Upper lobe of left lung (tissue), 6 donors: ENCODE results near the gene EIF1. TPM values are rescaled to one million over a fixed set of nuclear protein-coding genes. Genes with fewer than 3 reads are reported as not detected.

ENCODE experiments used
- ATAC-seq, 2 donors: fragments of 200-7000 bp; cut with Tn5 transposase; one replicate each; pipeline ENCODE4 v1.9.1; 2022; ENCODE audit warnings: mild to moderate bottlenecking in 2 of 2, moderate library complexity in 2 of 2; ENCODE audit not compliant: low FRiP score in 2 of 2
- DNase-seq, 2 donors: peaks; one replicate each; pipeline ENCODE4 v3.0.0-alpha.2; 2019 to 2020
- H3K27ac ChIP-seq, 4 donors: fragments of 200-600 bp; sonication (generic); one replicate each; pipeline ENCODE4 v1.5.1; 2016 to 2019
- H3K27me3 ChIP-seq, 4 donors: fragments of 200-600 bp; sonication (generic); one replicate each; pipeline ENCODE4 v1.5.1; 2017 to 2019
- H3K36me3 ChIP-seq, 4 donors: fragments of 200-600 bp; sonication (generic); one replicate each; pipeline ENCODE4 v1.5.1; 2016 to 2019
- H3K4me1 ChIP-seq, 4 donors: fragments of 200-600 bp; sonication (generic); one replicate each; pipeline ENCODE4 v1.5.1; 2018 to 2019
- H3K4me3 ChIP-seq, 4 donors: fragments of 200-600 bp; sonication (generic); one replicate each; pipeline ENCODE4 v1.5.1; 2017 to 2019; ENCODE audit warnings: mild to moderate bottlenecking in 2 of 4, moderate library complexity in 1 of 4
- H3K9me3 ChIP-seq, 4 donors: fragments of 200-600 bp; sonication (generic); one replicate each; pipeline ENCODE4 v1.5.1; 2018 to 2019
- EP300 ChIP-seq, 4 donors: sonication (generic); formaldehyde crosslinking; IDR thresholded peaks; one replicate each; pipeline ENCODE4 v1.5.1; 2017; ENCODE audit warnings: antibody characterized with exemption in 4 of 4, control low read depth in 2 of 4
- POLR2A ChIP-seq, 4 donors: fragments of 450-650 bp; IDR thresholded peaks; one replicate each; pipeline ENCODE4 v1.5.1; 2016 to 2017; ENCODE audit warnings: antibody characterized with exemption in 4 of 4, mild to moderate bottlenecking in 2 of 4
- POLR2AphosphoS5 ChIP-seq, 2 donors: sonication (generic); formaldehyde crosslinking; IDR thresholded peaks; one replicate each; pipeline ENCODE4 v1.5.1; 2017; ENCODE audit warnings: antibody characterized with exemption in 2 of 2
- WGBS, 2 donors: methylation state at CpG; one replicate each; pipeline ENCODE4 v1.1.5; 2017 to 2018; 5-methylcytosine and 5-hydroxymethylcytosine counted together
- total RNA-seq, 6 donors: library from RNA; depleted of rRNA in 4 of 6; stranded (reverse); fragments of >200 nt in 4 of 6; gene quantifications; one replicate each; pipeline versions ENCODE4 v1.1.0 to v1.2.1, GENCODE V29; 2016 to 2021
- TF ChIP-seq, protein P1 (sequence below), 6 experiments: fragments of 450-650 bp in 4 of 6; fragments of 200-600 bp in 2 of 6; sonication (generic) in 2 of 6; IDR thresholded peaks; one replicate each; pipeline ENCODE4 v1.5.1; 2016 to 2019; ENCODE audit warnings: antibody characterized with exemption in 6 of 6
- donor health status: DM: no; HTN: no; CAD: no; lungs with moderate emphysema.
- donor health status: DM: no; HTN: yes; CAD: no; lungs with severe emphysema.

The EIF1 gene
- total RNA-seq, 6 donors from 2014 or later = 109 to 998 (median 405) TPM

DNA sequence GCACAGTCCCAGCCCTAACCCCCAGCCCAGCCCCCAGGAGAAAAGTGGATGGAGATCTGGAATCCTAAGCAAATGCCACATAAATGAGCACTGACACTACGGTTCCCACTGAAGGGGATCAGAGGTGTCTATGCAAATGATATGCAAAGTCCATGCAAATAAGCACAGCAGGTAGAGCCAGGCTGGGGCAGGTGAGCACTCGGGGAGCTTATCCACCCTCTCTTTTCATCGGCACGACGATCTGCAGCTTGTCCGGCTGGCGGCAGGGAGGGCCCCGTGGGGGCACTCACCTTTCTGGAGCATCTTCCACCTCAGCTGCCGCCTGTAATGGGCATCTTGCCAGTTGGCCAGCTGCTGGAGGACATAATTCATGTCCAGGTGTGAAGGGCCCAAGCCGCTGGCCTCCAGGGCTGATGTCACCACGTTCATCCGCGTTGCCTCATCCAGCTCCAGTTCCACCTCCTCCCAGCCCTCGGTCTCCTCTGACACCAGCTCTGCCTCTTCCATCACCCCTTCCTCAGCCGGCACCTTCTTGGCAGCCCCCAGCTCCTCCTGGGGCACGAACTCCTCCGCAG, 35.9 kb downstream of the EIF1 start:
- no peaks in the 10 kb centered on the region for H3K9me3 ChIP-seq
- no peaks in the 10 kb centered on the region for H3K4me1 ChIP-seq
- H3K27ac ChIP-seq = no peak overlapping the region
- H3K27me3 ChIP-seq = no peaks in the 10 kb centered on the region
- H3K4me3 ChIP-seq = no peak overlapping the region
- TF ChIP-seq POLR2AphosphoS5 (IDR thresholded peaks at IDR 0.05) (no peak), POLR2A (IDR thresholded peaks at IDR 0.05) (no peak), EP300 (IDR thresholded peaks at IDR 0.05) (no peak)
- TF ChIP-seq, protein P1, sequence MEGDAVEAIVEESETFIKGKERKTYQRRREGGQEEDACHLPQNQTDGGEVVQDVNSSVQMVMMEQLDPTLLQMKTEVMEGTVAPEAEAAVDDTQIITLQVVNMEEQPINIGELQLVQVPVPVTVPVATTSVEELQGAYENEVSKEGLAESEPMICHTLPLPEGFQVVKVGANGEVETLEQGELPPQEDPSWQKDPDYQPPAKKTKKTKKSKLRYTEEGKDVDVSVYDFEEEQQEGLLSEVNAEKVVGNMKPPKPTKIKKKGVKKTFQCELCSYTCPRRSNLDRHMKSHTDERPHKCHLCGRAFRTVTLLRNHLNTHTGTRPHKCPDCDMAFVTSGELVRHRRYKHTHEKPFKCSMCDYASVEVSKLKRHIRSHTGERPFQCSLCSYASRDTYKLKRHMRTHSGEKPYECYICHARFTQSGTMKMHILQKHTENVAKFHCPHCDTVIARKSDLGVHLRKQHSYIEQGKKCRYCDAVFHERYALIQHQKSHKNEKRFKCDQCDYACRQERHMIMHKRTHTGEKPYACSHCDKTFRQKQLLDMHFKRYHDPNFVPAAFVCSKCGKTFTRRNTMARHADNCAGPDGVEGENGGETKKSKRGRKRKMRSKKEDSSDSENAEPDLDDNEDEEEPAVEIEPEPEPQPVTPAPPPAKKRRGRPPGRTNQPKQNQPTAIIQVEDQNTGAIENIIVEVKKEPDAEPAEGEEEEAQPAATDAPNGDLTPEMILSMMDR (IDR thresholded peaks at IDR 0.05) = no peak
- ATAC-seq = no peak
- 76 to 79% methylated on average over 15 to 16 of the region's 17 CpGs for WGBS, 2 donors
- no peaks in the 10 kb centered on the region for H3K36me3 ChIP-seq
- no peak for DNase-seq

DNA sequence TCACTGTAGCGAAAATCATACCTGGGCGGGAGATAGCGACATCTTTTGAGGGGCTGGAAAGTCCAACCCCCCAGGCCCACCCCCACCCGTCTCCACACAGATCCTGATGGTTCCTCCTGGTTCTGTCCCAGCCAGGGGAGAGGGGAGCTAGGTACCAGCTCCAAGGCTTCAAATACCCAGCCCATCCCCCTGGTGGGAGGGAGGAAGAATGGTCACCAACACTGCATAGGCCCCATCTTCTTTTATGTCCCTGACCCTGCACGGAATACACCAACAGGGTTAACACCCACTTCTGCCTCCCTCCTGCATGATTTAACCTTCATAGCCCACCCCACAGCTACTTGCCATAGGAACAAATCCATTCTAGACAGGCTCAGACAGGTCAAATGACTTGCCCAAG, 36.4 kb downstream of the EIF1 start:
- no peak for DNase-seq
- Histone ChIP-seq H3K9me3 (no peaks in the 10 kb centered on the region), H3K36me3 (no peaks in the 10 kb centered on the region), H3K4me1 (no peaks in the 10 kb centered on the region), H3K4me3 (no peak overlapping the region), H3K27me3 (no peaks in the 10 kb centered on the region), H3K27ac (no peak overlapping the region)
- WGBS, 2 donors = 81 to 89% methylated on average over 5 of the region's 5 CpGs
- no peak for ATAC-seq
- TF ChIP-seq, protein P1 (IDR thresholded peaks at IDR 0.05) = no peak
- TF ChIP-seq POLR2AphosphoS5 (IDR thresholded peaks at IDR 0.05) (no peak), EP300 (IDR thresholded peaks at IDR 0.05) (no peak), POLR2A (IDR thresholded peaks at IDR 0.05) (no peak)

DNA sequence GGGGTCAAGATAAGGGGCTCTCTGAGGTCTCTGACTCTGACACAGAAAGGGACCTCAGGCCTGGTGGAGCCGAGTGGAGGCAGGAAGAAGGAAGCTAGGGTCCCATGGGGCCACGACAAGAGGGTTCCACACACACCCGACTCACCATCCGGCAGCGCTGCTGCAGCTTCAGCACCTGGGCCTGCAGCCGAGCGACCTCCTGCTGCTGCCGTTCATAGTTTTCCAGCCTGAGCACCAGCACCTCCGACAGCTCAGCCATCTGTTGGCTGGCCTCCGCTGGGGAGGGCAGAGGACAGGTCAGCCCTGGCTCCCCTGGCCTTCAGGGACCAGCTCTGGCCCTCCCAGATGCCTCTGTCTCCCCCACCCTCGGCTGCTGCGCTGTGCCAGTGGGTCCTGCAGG, 39.4 kb downstream of the EIF1 start:
- TF ChIP-seq, protein P1 (IDR thresholded peaks at IDR 0.05) = no peak
- TF ChIP-seq POLR2A (IDR thresholded peaks at IDR 0.05) = no peak
- 74 to 92% methylated on average over 9 to 12 of the region's 12 CpGs for WGBS, 2 donors
- Histone ChIP-seq H3K4me1 (no peaks in the 10 kb centered on the region), H3K27ac (no peak overlapping the region), H3K27me3 (no peaks in the 10 kb centered on the region), H3K36me3 (no peaks in the 10 kb centered on the region), H3K9me3 (no peaks in the 10 kb centered on the region), H3K4me3 (no peak overlapping the region)
- DNase-seq (peak in 1 of 2 donors; percentile 68), ATAC-seq (no peak)

GRCh38 chr17:41730479-41730878, 41.8 kb downstream of the EIF1 start:
- Histone ChIP-seq H3K27ac (no peak overlapping the region), H3K4me1 (peaks cover 17 to 21% (median 18%) of the 10 kb centered on the region in 4 donors), H3K9me3 (no peaks in the 10 kb centered on the region), H3K36me3 (no peaks in the 10 kb centered on the region), H3K27me3 (peaks cover 2 to 20% (median 17%) of the 10 kb centered on the region in 4 donors), H3K4me3 (no peak overlapping the region)
- 38 to 43% methylated on average over 2 to 4 of the region's 4 CpGs for WGBS, 2 donors
- no peak for TF ChIP-seq EP300 (IDR thresholded peaks at IDR 0.05)
- TF ChIP-seq, protein P1 (IDR thresholded peaks at IDR 0.05) = no peak
- TF ChIP-seq POLR2AphosphoS5 (IDR thresholded peaks at IDR 0.05) = no peak
- no peak for TF ChIP-seq POLR2A (IDR thresholded peaks at IDR 0.05)
- ATAC-seq (no peak), DNase-seq (no peak)

GRCh38 chr17:41731836-41732235, 43.2 kb downstream of the EIF1 start:
- whole genome bisulfite sequencing, 2 donors = 72 to 77% methylated on average over 2 to 3 of the region's 3 CpGs
- H3K27ac ChIP-seq = no peak overlapping the region
- TF ChIP-seq POLR2AphosphoS5 (IDR thresholded peaks at IDR 0.05) = no peak
- TF ChIP-seq EP300 (IDR thresholded peaks at IDR 0.05) = no peak
- TF ChIP-seq POLR2A (IDR thresholded peaks at IDR 0.05) = no peak
- TF ChIP-seq, protein P1 (IDR thresholded peaks at IDR 0.05) = no peak
- H3K4me1 ChIP-seq = peaks cover 17 to 21% (median 18%) of the 10 kb centered on the region in 4 donors
- no peaks in the 10 kb centered on the region for H3K36me3 ChIP-seq
- no peak for DNase-seq
- H3K4me3 ChIP-seq = no peak overlapping the region
- H3K9me3 ChIP-seq = no peaks in the 10 kb centered on the region
- no peak for ATAC-seq
- H3K27me3 ChIP-seq = peaks cover 2 to 23% (median 17%) of the 10 kb centered on the region in 4 donors
